Stimulated activated CD4-positive, alpha-beta T cell treated with anti-CD3 and anti-CD28 coated beads, Interleukin-12 subunit alpha, Interleukin-12 subunit beta, amount 100 ng/mL, for 48 hours (primary cell): ENCODE results near the gene RNU1-3.
"Not testable (repeated sequence)": the region's sequence is repeated elsewhere in the genome, so short reads cannot be mapped to it uniquely, and the experiment has no call there.

Experiments
- DNase-seq, 3 donors: peaks; one replicate each; pipeline ENCODE4 v3.0.0-alpha.2; 2020; ENCODE audit warnings: low read depth in 2 of 3, low spot score in 1 of 3

The RNU1-3 gene

GRCh38 chr1:16621681-16622315 is 45.0 kb downstream of the RNU1-3 start:
- DNase-seq: not testable (repeated sequence)

GRCh38 chr1:16621300-16621658 is 45.5 kb downstream of the RNU1-3 start:
- no peak for DNase-seq

- not testable (repeated sequence) for DNase-seq
Observed at GRCh38 chr1:16619803-16620501, 46.8 kb downstream of the RNU1-3 start.

- DNase-seq: no peak
Observed at GRCh38 chr1:16618719-16619118, 48.0 kb downstream of the RNU1-3 start.

- DNase-seq: no peak
Observed at GRCh38 chr1:16617778-16618580, 48.8 kb downstream of the RNU1-3 start.

- no peak for DNase-seq
Observed at GRCh38 chr1:16617114-16617631, 49.6 kb downstream of the RNU1-3 start.
